HepG2 (cell line): ENCODE data around the gene NLRC5. TPM values are rescaled to one million over a fixed set of nuclear protein-coding genes. Genes with fewer than 3 reads are reported as not detected.
A peak's percentile ranks its signal among the peaks of the same experiment; 100 is the strongest.

ENCODE experiments used
- CREB1 ChIP-seq, 2 experiments: fragments of 450-650 bp in 1 of 2; IDR thresholded peaks; 2 replicates each; pipeline ENCODE4 v1.6.1; 2016 to 2017; ENCODE audit warnings: control low read depth in 1 of 2, mild to moderate bottlenecking in 1 of 2, missing compliant biosample characterization in 1 of 2, missing genetic modification characterization in 1 of 2
- ERF ChIP-seq: IDR thresholded peaks from 2 replicates; pipeline ENCODE4 v1.6.1; 2018; ENCODE audit warnings: missing biosample characterization, missing genetic modification reagents
- GFI1 ChIP-seq: sonication (generic); formaldehyde crosslinking; IDR thresholded peaks from 2 replicates; pipeline ENCODE4 v1.5.0; 2020; ENCODE audit warnings: missing genetic modification reagents, mild to moderate bottlenecking, borderline replicate concordance
- IKZF1 ChIP-seq: fragments of 450-650 bp; IDR thresholded peaks from 2 replicates; pipeline ENCODE4 v1.7.1; 2016
- NFATC3 ChIP-seq: sonication (generic); formaldehyde crosslinking; IDR thresholded peaks from 2 replicates; pipeline ENCODE4 v1.5.1; 2020; ENCODE audit warnings: mild to moderate bottlenecking, missing genetic modification reagents
- NONO ChIP-seq, 2 experiments: fragments of 450-650 bp in 1 of 2; sonication (generic) in 1 of 2; formaldehyde crosslinking in 1 of 2; IDR thresholded peaks in 1 of 2; conservative IDR thresholded peaks in 1 of 2; 2 replicates each; pipeline versions ENCODE4 v1.6.1 to v1.8.0; 2017 to 2022; ENCODE audit warnings: mild to moderate bottlenecking in 1 of 2, missing genetic modification reagents in 1 of 2, moderate library complexity in 1 of 2
- RARG ChIP-seq: sonication (generic); formaldehyde crosslinking; IDR thresholded peaks from 2 replicates; pipeline ENCODE4 v1.4.0; 2020; ENCODE audit warnings: low read depth, mild to moderate bottlenecking, missing genetic modification reagents
- SMARCE1 ChIP-seq: fragments of 450-650 bp; IDR thresholded peaks from 2 replicates; pipeline ENCODE4 v1.6.1; 2017; ENCODE audit warnings: borderline replicate concordance
- TSC22D2 ChIP-seq: sonication (generic); formaldehyde crosslinking; IDR thresholded peaks from 2 replicates; pipeline ENCODE4 v1.5.1; 2020; ENCODE audit warnings: missing genetic modification reagents, mild to moderate bottlenecking, borderline replicate concordance
- ZNF124 ChIP-seq: sonication (generic); formaldehyde crosslinking; IDR thresholded peaks from 2 replicates; pipeline ENCODE4 v1.4.0; 2020; ENCODE audit warnings: missing genetic modification reagents
- ZNF20 ChIP-seq: sonication (generic); formaldehyde crosslinking; IDR thresholded peaks from 2 replicates; pipeline ENCODE4 v1.4.0; 2020; ENCODE audit warnings: mild to moderate bottlenecking, moderate library complexity, missing genetic modification reagents
- ZNF44 ChIP-seq: sonication (generic); formaldehyde crosslinking; IDR thresholded peaks from 2 replicates; pipeline ENCODE4 v1.5.1; 2020; ENCODE audit warnings: mild to moderate bottlenecking, missing genetic modification reagents
- ZNF543 ChIP-seq: sonication (generic); formaldehyde crosslinking; IDR thresholded peaks from 2 replicates; pipeline ENCODE4 v1.4.0; 2020; ENCODE audit warnings: mild to moderate bottlenecking, missing genetic modification reagents
- ZNF878 ChIP-seq: sonication (generic); formaldehyde crosslinking; IDR thresholded peaks from 2 replicates; pipeline ENCODE4 v1.8.1; 2023; ENCODE audit warnings: mild to moderate bottlenecking, missing genetic modification reagents, moderate library complexity
- polyA plus RNA-seq, 8 experiments: library from polyadenylated mRNA; depleted of rRNA in 3 of 8; stranded (reverse) in 7 of 8; unstranded in 1 of 8; fragments of >200 nt; fragmentation: Illumina TruSeq in 4 of 8; extraction: Trizol in 4 of 8; gene quantifications; 2 replicates each; pipeline versions ENCODE4 v1.2.1 to v1.2.3, GENCODE V29; 2011 to 2016; ENCODE audit warnings: low read depth in 4 of 8, missing spikeins in 1 of 8, mixed read lengths in 1 of 8; ENCODE audit not compliant: insufficient read depth in 1 of 8
- total RNA-seq, 5 experiments: library from RNA; depleted of rRNA; stranded (reverse); fragments of >200 nt; fragmentation: Illumina TruSeq; extraction: Trizol; gene quantifications; 2 replicates each; pipeline ENCODE4 v1.2.3, GENCODE V29; 2016; ENCODE audit warnings: low read depth in 1 of 5
- TF ChIP-seq, protein P1 (sequence below): sonication (generic); formaldehyde crosslinking; IDR thresholded peaks from 2 replicates; pipeline ENCODE4 v1.9.0; 2022; ENCODE audit warnings: low read depth, missing genetic modification reagents
- TF ChIP-seq, protein P2 (sequence below): sonication (generic); formaldehyde crosslinking; IDR thresholded peaks from 2 replicates; pipeline ENCODE4 v1.4.0; 2020; ENCODE audit warnings: missing genetic modification reagents, mild to moderate bottlenecking, borderline replicate concordance
- TF ChIP-seq, protein P3 (sequence below): fragments of 450-650 bp; IDR thresholded peaks from 2 replicates; pipeline ENCODE4 v1.6.1; 2017
- TF ChIP-seq, protein P4 (sequence below): sonication (generic); formaldehyde crosslinking; IDR thresholded peaks from 2 replicates; pipeline ENCODE4 v1.4.0; 2020; ENCODE audit warnings: missing genetic modification reagents
- TF ChIP-seq, protein P5 (sequence below), 2 experiments: fragments of 450-650 bp in 1 of 2; sonication (generic) in 1 of 2; formaldehyde crosslinking; IDR thresholded peaks; 2 replicates each; pipeline versions ENCODE4 v1.5.0 to v1.8.0; 2020 to 2022; ENCODE audit warnings: mild to moderate bottlenecking in 1 of 2, missing genetic modification reagents in 1 of 2

The NLRC5 gene
- total and polyA plus RNA-seq, 2 of the 13 experiments (the other 11 are each of a cell fraction or from before 2014, with no cell fraction given), result 6.3 to 12.7 TPM

DNA sequence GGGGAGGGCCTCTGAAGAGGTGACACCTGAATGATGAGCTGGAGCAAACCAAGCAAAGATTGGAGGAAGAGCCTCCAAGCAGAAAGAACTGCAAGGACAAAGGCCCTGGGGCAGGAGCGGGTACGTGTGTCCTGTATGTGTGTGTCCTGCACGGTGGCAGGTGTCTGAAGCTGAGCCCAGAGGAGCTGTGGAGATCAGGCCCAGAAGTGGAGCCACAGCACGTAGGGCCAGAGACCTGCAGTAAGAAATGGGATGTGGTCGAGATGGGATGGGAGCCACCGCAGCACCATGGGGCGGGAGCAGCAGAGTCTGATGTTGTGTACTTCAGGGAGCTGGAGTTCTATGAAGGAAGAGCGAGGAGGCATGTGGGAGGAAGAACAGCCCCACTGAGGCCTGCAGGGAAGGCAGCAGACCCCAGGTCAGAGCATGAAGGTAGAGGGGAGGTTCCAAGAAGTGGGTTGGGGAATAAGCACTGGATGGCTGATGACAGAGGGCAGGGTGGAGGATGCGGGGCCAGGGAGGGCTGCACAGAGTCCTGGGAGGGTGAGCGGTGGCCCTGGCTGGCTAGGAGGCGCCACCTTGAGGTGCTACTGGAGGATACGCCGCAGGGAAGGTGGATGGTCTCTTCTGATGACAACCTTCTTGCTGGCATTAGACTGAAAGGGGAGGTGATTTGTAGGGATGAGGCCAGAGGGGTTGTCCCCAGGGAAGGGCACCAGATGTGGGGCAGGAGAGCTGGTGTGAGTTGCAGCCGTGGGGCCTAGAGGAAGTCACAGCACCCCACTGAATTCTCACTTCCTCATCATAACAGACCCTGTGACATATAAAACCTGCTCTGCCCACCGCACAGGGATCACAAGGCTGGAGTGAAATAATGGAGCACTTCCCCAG is 38.2 kb upstream of the NLRC5 start (continued):
- TF ChIP-seq ZNF124 (CRISPR knock-in tag), result no peak
- TF ChIP-seq ZNF878 (CRISPR knock-in tag), result no peak
- TF ChIP-seq, protein P1, sequence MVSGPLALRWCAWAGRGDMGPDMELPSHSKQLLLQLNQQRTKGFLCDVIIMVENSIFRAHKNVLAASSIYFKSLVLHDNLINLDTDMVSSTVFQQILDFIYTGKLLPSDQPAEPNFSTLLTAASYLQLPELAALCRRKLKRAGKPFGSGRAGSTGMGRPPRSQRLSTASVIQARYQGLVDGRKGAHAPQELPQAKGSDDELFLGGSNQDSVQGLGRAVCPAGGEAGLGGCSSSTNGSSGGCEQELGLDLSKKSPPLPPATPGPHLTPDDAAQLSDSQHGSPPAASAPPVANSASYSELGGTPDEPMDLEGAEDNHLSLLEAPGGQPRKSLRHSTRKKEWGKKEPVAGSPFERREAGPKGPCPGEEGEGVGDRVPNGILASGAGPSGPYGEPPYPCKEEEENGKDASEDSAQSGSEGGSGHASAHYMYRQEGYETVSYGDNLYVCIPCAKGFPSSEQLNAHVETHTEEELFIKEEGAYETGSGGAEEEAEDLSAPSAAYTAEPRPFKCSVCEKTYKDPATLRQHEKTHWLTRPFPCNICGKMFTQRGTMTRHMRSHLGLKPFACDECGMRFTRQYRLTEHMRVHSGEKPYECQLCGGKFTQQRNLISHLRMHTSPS (CRISPR knock-in tag), result 0 out of 2 replicates have a peak, but pooled peaks have one; percentile 34
- TF ChIP-seq CREB1 (IDR thresholded peaks at IDR 0.05), result no peak
- TF ChIP-seq CREB1 (CRISPR knock-in tag; IDR thresholded peaks at IDR 0.05), result no peak
- TF ChIP-seq, protein P2, sequence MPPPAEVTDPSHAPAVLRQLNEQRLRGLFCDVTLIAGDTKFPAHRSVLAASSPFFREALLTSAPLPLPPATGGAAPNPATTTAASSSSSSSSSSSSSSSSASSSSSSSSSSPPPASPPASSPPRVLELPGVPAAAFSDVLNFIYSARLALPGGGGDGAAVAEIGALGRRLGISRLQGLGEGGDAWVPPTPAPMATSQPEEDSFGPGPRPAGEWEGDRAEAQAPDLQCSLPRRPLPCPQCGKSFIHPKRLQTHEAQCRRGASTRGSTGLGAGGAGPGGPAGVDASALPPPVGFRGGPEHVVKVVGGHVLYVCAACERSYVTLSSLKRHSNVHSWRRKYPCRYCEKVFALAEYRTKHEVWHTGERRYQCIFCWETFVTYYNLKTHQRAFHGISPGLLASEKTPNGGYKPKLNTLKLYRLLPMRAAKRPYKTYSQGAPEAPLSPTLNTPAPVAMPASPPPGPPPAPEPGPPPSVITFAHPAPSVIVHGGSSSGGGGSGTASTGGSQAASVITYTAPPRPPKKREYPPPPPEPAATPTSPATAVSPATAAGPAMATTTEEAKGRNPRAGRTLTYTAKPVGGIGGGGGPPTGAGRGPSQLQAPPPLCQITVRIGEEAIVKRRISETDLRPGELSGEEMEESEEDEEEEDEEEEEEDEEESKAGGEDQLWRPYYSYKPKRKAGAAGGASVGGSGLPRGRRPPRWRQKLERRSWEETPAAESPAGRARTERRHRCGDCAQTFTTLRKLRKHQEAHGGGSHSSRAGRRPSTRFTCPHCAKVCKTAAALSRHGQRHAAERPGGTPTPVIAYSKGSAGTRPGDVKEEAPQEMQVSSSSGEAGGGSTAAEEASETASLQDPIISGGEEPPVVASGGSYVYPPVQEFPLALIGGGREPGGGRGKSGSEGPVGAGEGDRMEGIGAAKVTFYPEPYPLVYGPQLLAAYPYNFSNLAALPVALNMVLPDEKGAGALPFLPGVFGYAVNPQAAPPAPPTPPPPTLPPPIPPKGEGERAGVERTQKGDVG (CRISPR knock-in tag), result peak; percentile 65; the same call in 1 of the 2 replicates
- TF ChIP-seq NONO (IDR thresholded peaks at IDR 0.05), result no peak
- no peak for TF ChIP-seq NONO (CRISPR knock-in tag; conservative IDR thresholded peaks at IDR 0.05)
- peak; percentile 62; the same call in 1 of the 2 replicates for TF ChIP-seq GFI1 (CRISPR knock-in tag)
- TF ChIP-seq, protein P3, sequence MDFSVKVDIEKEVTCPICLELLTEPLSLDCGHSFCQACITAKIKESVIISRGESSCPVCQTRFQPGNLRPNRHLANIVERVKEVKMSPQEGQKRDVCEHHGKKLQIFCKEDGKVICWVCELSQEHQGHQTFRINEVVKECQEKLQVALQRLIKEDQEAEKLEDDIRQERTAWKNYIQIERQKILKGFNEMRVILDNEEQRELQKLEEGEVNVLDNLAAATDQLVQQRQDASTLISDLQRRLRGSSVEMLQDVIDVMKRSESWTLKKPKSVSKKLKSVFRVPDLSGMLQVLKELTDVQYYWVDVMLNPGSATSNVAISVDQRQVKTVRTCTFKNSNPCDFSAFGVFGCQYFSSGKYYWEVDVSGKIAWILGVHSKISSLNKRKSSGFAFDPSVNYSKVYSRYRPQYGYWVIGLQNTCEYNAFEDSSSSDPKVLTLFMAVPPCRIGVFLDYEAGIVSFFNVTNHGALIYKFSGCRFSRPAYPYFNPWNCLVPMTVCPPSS, result no peak
- TF ChIP-seq ZNF44 (CRISPR knock-in tag), result 0 out of 2 replicates have a peak, but pooled peaks have one; percentile 33
- no peak for TF ChIP-seq IKZF1
- TF ChIP-seq TSC22D2 (CRISPR knock-in tag), result no peak
- no peak for TF ChIP-seq ZNF20 (CRISPR knock-in tag)
- no peak for TF ChIP-seq NFATC3
- TF ChIP-seq ERF (CRISPR knock-in tag), result 0 out of 2 replicates have a peak, but pooled peaks have one; percentile 24
- no peak for TF ChIP-seq ZNF543 (CRISPR knock-in tag)
- no peak for TF ChIP-seq SMARCE1
- TF ChIP-seq, protein P4, sequence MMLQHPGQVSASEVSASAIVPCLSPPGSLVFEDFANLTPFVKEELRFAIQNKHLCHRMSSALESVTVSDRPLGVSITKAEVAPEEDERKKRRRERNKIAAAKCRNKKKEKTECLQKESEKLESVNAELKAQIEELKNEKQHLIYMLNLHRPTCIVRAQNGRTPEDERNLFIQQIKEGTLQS (CRISPR knock-in tag), result no peak
- no peak for TF ChIP-seq RARG (CRISPR knock-in tag)
- TF ChIP-seq, protein P5, sequence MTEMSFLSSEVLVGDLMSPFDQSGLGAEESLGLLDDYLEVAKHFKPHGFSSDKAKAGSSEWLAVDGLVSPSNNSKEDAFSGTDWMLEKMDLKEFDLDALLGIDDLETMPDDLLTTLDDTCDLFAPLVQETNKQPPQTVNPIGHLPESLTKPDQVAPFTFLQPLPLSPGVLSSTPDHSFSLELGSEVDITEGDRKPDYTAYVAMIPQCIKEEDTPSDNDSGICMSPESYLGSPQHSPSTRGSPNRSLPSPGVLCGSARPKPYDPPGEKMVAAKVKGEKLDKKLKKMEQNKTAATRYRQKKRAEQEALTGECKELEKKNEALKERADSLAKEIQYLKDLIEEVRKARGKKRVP (CRISPR knock-in tag; IDR thresholded peaks at IDR 0.05), result no peak
